ENCODE results near the gene ST3GAL3. TPM values are rescaled to one million over a fixed set of nuclear protein-coding genes. Genes with fewer than 3 reads are reported as not detected.

ST3GAL3 gene
- total and polyA plus RNA-seq, 3 experiments from 2014 or later = 9.7 to 10.1 (median 9.7) TPM

GRCh38 chr1:43847290-43847689, 140.0 kb downstream of the ST3GAL3 start:
- DNase-seq = no peak
- Mint-ChIP-seq H3K36me3 (peaks cover 11 to 17% (median 15%) of the 10 kb centered on the region in 3 donors), H3K27me3 (no peaks in the 10 kb centered on the region), H3K27ac (no peak overlapping the region), H3K4me3 (no peak overlapping the region), H3K4me1 (peaks cover 2 to 3% (median 2%) of the 10 kb centered on the region in 3 donors), H3K9me3 (peaks cover 0 to under 1% (median 0%) of the 10 kb centered on the region in 5 donors)
- Histone ChIP-seq H3K27ac (ENCODE audit: low read depth, low read length) (no peak overlapping the region), H3K9me3 (ENCODE audit: low read length) (no peaks in the 10 kb centered on the region), H3K27me3 (ENCODE audit: insufficient read depth, low read length, poor library complexity, severe bottlenecking) (no peaks in the 10 kb centered on the region), H3K4me3 (ENCODE audit: low read length) (no peak overlapping the region), H3K4me1 (ENCODE audit: insufficient read depth, low read length) (no peaks in the 10 kb centered on the region), H3K36me3 (ENCODE audit: insufficient read depth, low read length) (no peaks in the 10 kb centered on the region)
- POLR2A ChIA-PET = no interaction called here
- CTCF ChIA-PET = no interaction called here

GRCh38 chr1:43847882-43848281, 140.5 kb downstream of the ST3GAL3 start:
- no peaks in the 10 kb centered on the region for H3K4me1 ChIP-seq (ENCODE audit: insufficient read depth, low read length)
- H3K4me3 ChIP-seq (ENCODE audit: low read length) = no peak overlapping the region
- H3K36me3 Mint-ChIP-seq = peaks cover 8 to 14% (median 14%) of the 10 kb centered on the region in 3 donors
- H3K4me1 Mint-ChIP-seq = peaks cover 6 to 8% (median 8%) of the 10 kb centered on the region in 3 donors
- H3K9me3 ChIP-seq (ENCODE audit: low read length) = no peaks in the 10 kb centered on the region
- POLR2A ChIA-PET = interaction anchor here (0.7 kb wide), 1 partner anchor 403 kb away, joined by 6 read pairs; no protein-coding TSS in a partner anchor
- H3K27ac Mint-ChIP-seq = no peak overlapping the region
- H3K4me3 Mint-ChIP-seq = no peak overlapping the region
- no peaks in the 10 kb centered on the region for H3K9me3 Mint-ChIP-seq
- CTCF ChIA-PET = interaction anchor here (0.7 kb wide), 1 partner anchor 314 kb away, joined by 3 read pairs; no protein-coding TSS in a partner anchor
- H3K27me3 Mint-ChIP-seq = no peaks in the 10 kb centered on the region
- no peak for DNase-seq
- no peaks in the 10 kb centered on the region for H3K27me3 ChIP-seq (ENCODE audit: insufficient read depth, low read length, poor library complexity, severe bottlenecking)
- no peak overlapping the region for H3K27ac ChIP-seq (ENCODE audit: low read depth, low read length)
- H3K36me3 ChIP-seq (ENCODE audit: insufficient read depth, low read length) = no peaks in the 10 kb centered on the region

- Mint-ChIP-seq H3K9me3 (no peaks in the 10 kb centered on the region), H3K36me3 (peaks cover 0 to 9% (median 5%) of the 10 kb centered on the region in 3 donors), H3K27ac (no peak overlapping the region), H3K4me1 (peaks cover 23 to 24% (median 24%) of the 10 kb centered on the region in 3 donors), H3K27me3 (no peaks in the 10 kb centered on the region), H3K4me3 (no peak overlapping the region)
- H3K27ac ChIP-seq (ENCODE audit: low read depth, low read length) = no peak overlapping the region
- H3K36me3 ChIP-seq (ENCODE audit: insufficient read depth, low read length) = no peaks in the 10 kb centered on the region
- ChIA-PET POLR2A (no interaction called here), CTCF (interaction anchor here (1.0 kb wide), 1 partner anchor 10 kb away, joined by 4 read pairs; no protein-coding TSS in a partner anchor)
- H3K9me3 ChIP-seq (ENCODE audit: low read length) = no peaks in the 10 kb centered on the region
- DNase-seq = no peak
- no peak overlapping the region for H3K4me3 ChIP-seq (ENCODE audit: low read length)
- H3K27me3 ChIP-seq (ENCODE audit: insufficient read depth, low read length, poor library complexity, severe bottlenecking) = no peaks in the 10 kb centered on the region
- H3K4me1 ChIP-seq (ENCODE audit: insufficient read depth, low read length) = no peaks in the 10 kb centered on the region
Observed at GRCh38 chr1:43849670-43850069, 142.3 kb downstream of the ST3GAL3 start.

GRCh38 chr1:43850591-43851233, 143.4 kb downstream of the ST3GAL3 start:
- DNase-seq = no peak
- Mint-ChIP-seq H3K4me3 (no peak overlapping the region), H3K27ac (no peak overlapping the region), H3K9me3 (no peaks in the 10 kb centered on the region), H3K4me1 (peaks cover 24 to 25% (median 24%) of the 10 kb centered on the region in 3 donors), H3K36me3 (peaks cover 0 to 9% (median 6%) of the 10 kb centered on the region in 3 donors), H3K27me3 (no peaks in the 10 kb centered on the region)
- Histone ChIP-seq H3K9me3 (ENCODE audit: low read length) (no peaks in the 10 kb centered on the region), H3K36me3 (ENCODE audit: insufficient read depth, low read length) (no peaks in the 10 kb centered on the region), H3K4me3 (ENCODE audit: low read length) (no peak overlapping the region), H3K4me1 (ENCODE audit: insufficient read depth, low read length) (no peaks in the 10 kb centered on the region), H3K27ac (ENCODE audit: low read depth, low read length) (no peak overlapping the region), H3K27me3 (ENCODE audit: insufficient read depth, low read length, poor library complexity, severe bottlenecking) (no peaks in the 10 kb centered on the region)
- CTCF ChIA-PET = interaction anchor here (1.0 kb wide), 1 partner anchor 9 kb away, joined by 4 read pairs; no protein-coding TSS in a partner anchor
- POLR2A ChIA-PET = no interaction called here

GRCh38 chr1:43851561-43852338, 144.4 kb downstream of the ST3GAL3 start:
- Mint-ChIP-seq H3K4me3 (no peak overlapping the region), H3K27me3 (no peaks in the 10 kb centered on the region), H3K36me3 (peaks cover 0 to 15% (median 10%) of the 10 kb centered on the region in 3 donors), H3K27ac (peak overlapping the region in 1 of 8 donors; percentile 84), H3K4me1 (peaks cover 24 to 25% (median 24%) of the 10 kb centered on the region in 3 donors), H3K9me3 (no peaks in the 10 kb centered on the region)
- Histone ChIP-seq H3K4me3 (ENCODE audit: low read length) (no peak overlapping the region), H3K27me3 (ENCODE audit: insufficient read depth, low read length, poor library complexity, severe bottlenecking) (no peaks in the 10 kb centered on the region), H3K27ac (ENCODE audit: low read depth, low read length) (no peak overlapping the region), H3K4me1 (ENCODE audit: insufficient read depth, low read length) (no peaks in the 10 kb centered on the region), H3K36me3 (ENCODE audit: insufficient read depth, low read length) (no peaks in the 10 kb centered on the region), H3K9me3 (ENCODE audit: low read length) (no peaks in the 10 kb centered on the region)
- ChIA-PET POLR2A (no interaction called here), CTCF (no interaction called here)
- no peak for DNase-seq

GRCh38 chr1:43853161-43853921, 146.0 kb downstream of the ST3GAL3 start:
- Histone ChIP-seq H3K9me3 (ENCODE audit: low read length) (no peaks in the 10 kb centered on the region), H3K4me3 (ENCODE audit: low read length) (no peak overlapping the region), H3K27ac (ENCODE audit: low read depth, low read length) (no peak overlapping the region), H3K36me3 (ENCODE audit: insufficient read depth, low read length) (no peaks in the 10 kb centered on the region), H3K4me1 (ENCODE audit: insufficient read depth, low read length) (no peaks in the 10 kb centered on the region), H3K27me3 (ENCODE audit: insufficient read depth, low read length, poor library complexity, severe bottlenecking) (no peaks in the 10 kb centered on the region)
- peaks cover 0 to 23% (median 11%) of the 10 kb centered on the region in 3 donors for H3K36me3 Mint-ChIP-seq
- no peaks in the 10 kb centered on the region for H3K9me3 Mint-ChIP-seq
- peak overlapping the region in 2 of 7 donors; percentile 28 to 36 for H3K4me3 Mint-ChIP-seq
- no peaks in the 10 kb centered on the region for H3K27me3 Mint-ChIP-seq
- POLR2A ChIA-PET = no interaction called here
- peaks cover 24% of the 10 kb centered on the region in 3 donors for H3K4me1 Mint-ChIP-seq
- CTCF ChIA-PET = interaction anchor here (0.7 kb wide), 1 partner anchor 16 kb away, joined by 3 read pairs; no protein-coding TSS in a partner anchor
- peak in 4 of 5 donors; percentile 29 to 57 (median 38) for DNase-seq
- peak overlapping the region in 4 of 8 donors; percentile 11 to 92 (median 80) for H3K27ac Mint-ChIP-seq

GRCh38 chr1:43854473-43854872, 147.1 kb downstream of the ST3GAL3 start:
- peaks cover 0 to 30% (median 11%) of the 10 kb centered on the region in 3 donors for H3K36me3 Mint-ChIP-seq
- H3K9me3 ChIP-seq (ENCODE audit: low read length) = no peaks in the 10 kb centered on the region
- H3K27me3 ChIP-seq (ENCODE audit: insufficient read depth, low read length, poor library complexity, severe bottlenecking) = no peaks in the 10 kb centered on the region
- H3K27ac ChIP-seq (ENCODE audit: low read depth, low read length) = no peak overlapping the region
- DNase-seq = no peak
- H3K9me3 Mint-ChIP-seq = no peaks in the 10 kb centered on the region
- ChIA-PET CTCF (no interaction called here), POLR2A (no interaction called here)
- peaks cover 24% of the 10 kb centered on the region in 3 donors for H3K4me1 Mint-ChIP-seq
- peak overlapping the region in 1 of 7 donors; percentile 11 for H3K4me3 Mint-ChIP-seq
- H3K4me3 ChIP-seq (ENCODE audit: low read length) = no peak overlapping the region
- H3K4me1 ChIP-seq (ENCODE audit: insufficient read depth, low read length) = no peaks in the 10 kb centered on the region
- H3K36me3 ChIP-seq (ENCODE audit: insufficient read depth, low read length) = no peaks in the 10 kb centered on the region
- no peaks in the 10 kb centered on the region for H3K27me3 Mint-ChIP-seq
- H3K27ac Mint-ChIP-seq = peak overlapping the region in 3 of 8 donors; percentile 4 to 73 (median 19)
